Kidney epithelial cell (primary cell): Measurements from ENCODE around the gene CPOX. TPM values are rescaled to one million over a fixed set of nuclear protein-coding genes. Genes with fewer than 3 reads are reported as not detected.

ENCODE experiments used
- DNase-seq: peaks from one replicate; pipeline ENCODE4 v3.0.0-alpha.2; 2010; ENCODE audit warnings: low read depth
- H3K27me3 ChIP-seq: 2 replicates; pipeline ENCODE4 v1.6.0; 2011; ENCODE audit warnings: low read length; ENCODE audit not compliant: control insufficient read depth, insufficient read depth
- H3K36me3 ChIP-seq: 2 replicates; pipeline ENCODE4 v1.5.1; 2011; ENCODE audit warnings: low read length; ENCODE audit not compliant: control insufficient read depth, insufficient read depth
- H3K4me3 ChIP-seq: 2 replicates; pipeline ENCODE4 v1.5.1; 2011; ENCODE audit warnings: low read depth, mild to moderate bottlenecking, control low read depth, low read length
- total RNA-seq: library from RNA; depleted of rRNA; stranded (reverse); fragments of >200 nt; gene quantifications from 2 replicates; pipeline ENCODE4 v1.2.3, GENCODE V29; 2015
- TF ChIP-seq, protein P1 (sequence below): IDR thresholded peaks from 2 replicates; pipeline ENCODE4 v1.5.1; 2011; ENCODE audit warnings: mild to moderate bottlenecking, moderate library complexity, low read length, control low read depth, inconsistent platforms; ENCODE audit not compliant: insufficient read depth, poor library complexity, severe bottlenecking

The CPOX gene
- total RNA-seq, 1 donor from 2014 or later = 26.5 TPM

- H3K4me3 ChIP-seq = no peak overlapping the region
- TF ChIP-seq, protein P1, sequence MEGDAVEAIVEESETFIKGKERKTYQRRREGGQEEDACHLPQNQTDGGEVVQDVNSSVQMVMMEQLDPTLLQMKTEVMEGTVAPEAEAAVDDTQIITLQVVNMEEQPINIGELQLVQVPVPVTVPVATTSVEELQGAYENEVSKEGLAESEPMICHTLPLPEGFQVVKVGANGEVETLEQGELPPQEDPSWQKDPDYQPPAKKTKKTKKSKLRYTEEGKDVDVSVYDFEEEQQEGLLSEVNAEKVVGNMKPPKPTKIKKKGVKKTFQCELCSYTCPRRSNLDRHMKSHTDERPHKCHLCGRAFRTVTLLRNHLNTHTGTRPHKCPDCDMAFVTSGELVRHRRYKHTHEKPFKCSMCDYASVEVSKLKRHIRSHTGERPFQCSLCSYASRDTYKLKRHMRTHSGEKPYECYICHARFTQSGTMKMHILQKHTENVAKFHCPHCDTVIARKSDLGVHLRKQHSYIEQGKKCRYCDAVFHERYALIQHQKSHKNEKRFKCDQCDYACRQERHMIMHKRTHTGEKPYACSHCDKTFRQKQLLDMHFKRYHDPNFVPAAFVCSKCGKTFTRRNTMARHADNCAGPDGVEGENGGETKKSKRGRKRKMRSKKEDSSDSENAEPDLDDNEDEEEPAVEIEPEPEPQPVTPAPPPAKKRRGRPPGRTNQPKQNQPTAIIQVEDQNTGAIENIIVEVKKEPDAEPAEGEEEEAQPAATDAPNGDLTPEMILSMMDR = no peak
- H3K36me3 ChIP-seq = no peaks in the 10 kb centered on the region
- no peak for DNase-seq
- H3K27me3 ChIP-seq = no peaks in the 10 kb centered on the region
These were observed 60.5 kb downstream of the CPOX start for GRCh38 chr3:98532709-98533571.

DNA sequence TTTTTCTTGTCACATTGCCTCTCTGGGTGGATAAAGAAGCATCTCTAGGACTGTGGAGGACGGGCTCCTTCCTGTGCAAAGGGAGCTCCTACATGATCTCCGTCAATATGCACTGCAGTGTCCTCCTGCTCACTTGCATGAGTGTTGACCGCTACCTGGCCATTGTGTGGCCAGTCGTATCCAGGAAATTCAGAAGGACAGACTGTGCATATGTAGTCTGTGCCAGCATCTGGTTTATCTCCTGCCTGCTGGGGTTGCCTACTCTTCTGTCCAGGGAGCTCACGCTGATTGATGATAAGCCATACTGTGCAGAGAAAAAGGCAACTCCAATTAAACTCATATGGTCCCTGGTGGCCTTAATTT lies 61.2 kb downstream of the CPOX start:
- Histone ChIP-seq H3K36me3 (no peaks in the 10 kb centered on the region), H3K27me3 (no peaks in the 10 kb centered on the region), H3K4me3 (no peak overlapping the region)
- TF ChIP-seq, protein P1 = no peak
- no peak for DNase-seq

DNA sequence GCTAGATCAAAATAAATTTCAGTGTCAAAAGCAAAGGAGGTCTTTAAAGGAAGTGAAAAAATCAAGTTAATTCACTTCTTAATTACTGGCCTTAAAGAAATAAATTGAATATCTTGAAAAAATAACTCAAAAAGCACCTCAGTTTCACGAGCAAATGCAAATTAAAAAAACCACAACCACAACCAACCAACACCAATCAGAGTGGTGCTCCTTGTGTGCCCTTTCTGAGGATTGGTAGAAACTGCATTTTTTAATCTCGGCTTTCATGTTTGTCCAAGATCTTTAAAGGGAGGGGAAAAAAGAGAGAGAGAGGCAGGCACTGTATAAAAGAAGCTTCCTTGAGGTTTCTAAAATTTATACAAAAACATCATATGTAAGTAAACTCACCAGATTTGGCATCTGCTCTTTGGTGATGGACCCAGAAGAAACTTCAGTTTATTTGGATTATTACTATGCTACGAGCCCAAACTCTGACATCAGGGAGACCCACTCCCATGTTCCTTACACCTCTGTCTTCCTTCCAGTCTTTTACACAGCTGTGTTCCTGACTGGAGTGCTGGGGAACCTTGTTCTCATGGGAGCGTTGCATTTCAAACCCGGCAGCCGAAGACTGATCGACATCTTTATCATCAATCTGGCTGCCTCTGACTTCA lies 61.7 kb downstream of the CPOX start, which contains the start of gene GPR15:
GPR15 (plus strand) TSS at position 357 of the 653 bp plus-strand sequence; CDS start at position 413, 56 bp downstream.
- H3K4me3 ChIP-seq = no peak within 1 kb of the TSS
- H3K27me3 ChIP-seq = no peaks in the 10 kb centered on the region
- TF ChIP-seq, protein P1 = no peak

DNA sequence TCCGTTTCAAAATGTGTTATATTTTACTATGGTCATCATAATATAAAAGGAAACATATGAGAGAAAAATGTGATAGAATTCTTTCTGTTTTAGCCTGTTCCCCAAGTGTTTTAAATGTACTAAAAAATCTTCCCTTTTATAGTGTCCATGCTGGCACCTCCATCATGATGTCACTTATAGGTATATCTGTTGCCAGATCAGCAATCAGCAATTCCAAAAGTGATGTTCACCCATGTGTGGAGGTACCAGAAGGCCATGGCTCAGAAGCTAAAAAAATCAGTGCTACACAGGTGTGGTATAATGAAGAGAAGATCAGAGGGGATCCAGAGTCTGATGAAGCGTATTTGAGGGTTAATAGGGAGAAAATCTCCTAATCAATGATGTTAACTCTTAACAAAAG lies 62.7 kb downstream of the CPOX start:
- H3K27me3 ChIP-seq = no peaks in the 10 kb centered on the region
- no peaks in the 10 kb centered on the region for H3K36me3 ChIP-seq
- TF ChIP-seq, protein P1 = no peak

More for the DNA sequence above, 61.7 kb downstream of the CPOX start, which contains the start of gene GPR15:
- DNase-seq = no peak
- H3K36me3 ChIP-seq = no peaks in the 10 kb centered on the region

GRCh38 chr3:98529856-98530459 lies 63.5 kb downstream of the CPOX start:
- no peak for DNase-seq

More for the DNA sequence above, 62.7 kb downstream of the CPOX start:
- H3K4me3 ChIP-seq = no peak overlapping the region
- DNase-seq = no peak

More at GRCh38 chr3:98529856-98530459, 63.5 kb downstream of the CPOX start:
- H3K27me3 ChIP-seq = no peaks in the 10 kb centered on the region
- TF ChIP-seq, protein P1 = no peak
- no peaks in the 10 kb centered on the region for H3K36me3 ChIP-seq
- no peak overlapping the region for H3K4me3 ChIP-seq

Other genes with a start within 250 kb of the CPOX start
- gene OR5K4, start 239.8 kb downstream of the CPOX start, total RNA-seq = not detected in 2 replicates
- gene OR5K3, start 202.9 kb downstream of the CPOX start, total RNA-seq = not detected in 2 replicates
- gene OR5K1, start 130.4 kb downstream of the CPOX start, total RNA-seq = not detected in 2 replicates
- not detected in 2 replicates for gene OR5K2, start 95.9 kb downstream of the CPOX start, total RNA-seq
- 103 and 124 TPM in 2 replicates for gene CLDND1, start 70.7 kb downstream of the CPOX start, total RNA-seq
- gene GPR15, start 61.6 kb downstream of the CPOX start, total RNA-seq = not detected in 2 replicates
- 1.2 and 2.1 TPM in 2 replicates for gene ST3GAL6, start 169.7 kb upstream of the CPOX start, total RNA-seq